Panc1 (cell line): Measurements from ENCODE around the gene STK32C.

ENCODE experiments used
- POLR2AphosphoS5 ChIP-seq: IDR thresholded peaks from 2 replicates; pipeline ENCODE4 v1.6.1; 2012; ENCODE audit warnings: mild to moderate bottlenecking, low read depth, low read length, moderate library complexity
- SIN3A ChIP-seq: IDR thresholded peaks from 2 replicates; pipeline ENCODE4 v1.6.1; 2012; ENCODE audit warnings: low read depth, mild to moderate bottlenecking, low read length, moderate library complexity, borderline replicate concordance; ENCODE audit not compliant: insufficient read depth
- TCF7L2 ChIP-seq: IDR thresholded peaks from 2 replicates; pipeline ENCODE4 v1.6.1; 2011; ENCODE audit warnings: mild to moderate bottlenecking, low read depth, low read length, inconsistent platforms
- TF ChIP-seq, protein P1 (sequence below): fragments of 450-650 bp; IDR thresholded peaks from 2 replicates; pipeline ENCODE4 v1.5.1; 2017; ENCODE audit warnings: mild to moderate bottlenecking
- TF ChIP-seq, protein P2 (sequence below), 2 experiments: IDR thresholded peaks; 2 replicates each; pipeline ENCODE4 v1.6.1; 2011 to 2012; ENCODE audit warnings: low read depth in 2 of 2, control low read depth in 1 of 2, low read length in 1 of 2, mild to moderate bottlenecking in 1 of 2, moderate library complexity in 1 of 2; ENCODE audit not compliant: insufficient read depth in 1 of 2

DNA sequence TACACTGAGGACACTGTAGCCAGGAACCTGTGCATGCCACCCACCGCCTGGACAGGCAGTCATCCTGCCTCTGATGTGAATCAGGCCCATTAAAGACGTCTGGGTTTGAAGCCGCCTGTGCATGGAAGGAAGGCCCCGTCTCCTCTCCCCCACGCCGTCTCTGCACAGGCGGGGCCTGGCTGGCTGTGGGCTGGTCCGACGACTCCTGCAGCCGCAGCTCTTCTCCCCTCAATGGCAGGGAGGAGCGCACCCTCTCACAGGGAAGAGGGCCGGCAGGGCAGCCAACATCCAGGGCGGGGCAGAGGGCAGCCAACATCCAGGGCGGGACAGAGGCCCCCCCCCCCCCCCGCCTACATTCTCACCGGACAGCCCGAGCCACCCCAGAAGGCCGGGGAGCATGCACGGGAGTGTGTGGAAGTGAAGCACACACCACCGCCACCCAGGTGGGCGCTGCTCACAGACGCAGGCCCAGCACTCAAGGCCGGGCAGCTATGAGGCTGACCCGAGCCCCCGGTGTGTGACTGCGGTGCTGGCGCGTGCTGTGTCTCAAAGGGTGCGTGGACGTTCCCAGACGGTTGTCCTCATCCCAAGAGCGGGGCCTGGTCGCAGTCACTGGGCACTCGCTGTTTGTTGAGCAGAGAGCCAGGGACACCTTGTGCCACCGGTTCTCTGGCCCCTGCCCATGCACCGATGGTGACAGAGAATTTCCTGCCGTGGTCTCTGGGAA is 101.9 kb downstream of the STK32C start:
- TF ChIP-seq, protein P1, sequence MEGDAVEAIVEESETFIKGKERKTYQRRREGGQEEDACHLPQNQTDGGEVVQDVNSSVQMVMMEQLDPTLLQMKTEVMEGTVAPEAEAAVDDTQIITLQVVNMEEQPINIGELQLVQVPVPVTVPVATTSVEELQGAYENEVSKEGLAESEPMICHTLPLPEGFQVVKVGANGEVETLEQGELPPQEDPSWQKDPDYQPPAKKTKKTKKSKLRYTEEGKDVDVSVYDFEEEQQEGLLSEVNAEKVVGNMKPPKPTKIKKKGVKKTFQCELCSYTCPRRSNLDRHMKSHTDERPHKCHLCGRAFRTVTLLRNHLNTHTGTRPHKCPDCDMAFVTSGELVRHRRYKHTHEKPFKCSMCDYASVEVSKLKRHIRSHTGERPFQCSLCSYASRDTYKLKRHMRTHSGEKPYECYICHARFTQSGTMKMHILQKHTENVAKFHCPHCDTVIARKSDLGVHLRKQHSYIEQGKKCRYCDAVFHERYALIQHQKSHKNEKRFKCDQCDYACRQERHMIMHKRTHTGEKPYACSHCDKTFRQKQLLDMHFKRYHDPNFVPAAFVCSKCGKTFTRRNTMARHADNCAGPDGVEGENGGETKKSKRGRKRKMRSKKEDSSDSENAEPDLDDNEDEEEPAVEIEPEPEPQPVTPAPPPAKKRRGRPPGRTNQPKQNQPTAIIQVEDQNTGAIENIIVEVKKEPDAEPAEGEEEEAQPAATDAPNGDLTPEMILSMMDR = no peak
- TF ChIP-seq POLR2AphosphoS5 (no peak), TCF7L2 (no peak), SIN3A (no peak)
- TF ChIP-seq, protein P2, sequence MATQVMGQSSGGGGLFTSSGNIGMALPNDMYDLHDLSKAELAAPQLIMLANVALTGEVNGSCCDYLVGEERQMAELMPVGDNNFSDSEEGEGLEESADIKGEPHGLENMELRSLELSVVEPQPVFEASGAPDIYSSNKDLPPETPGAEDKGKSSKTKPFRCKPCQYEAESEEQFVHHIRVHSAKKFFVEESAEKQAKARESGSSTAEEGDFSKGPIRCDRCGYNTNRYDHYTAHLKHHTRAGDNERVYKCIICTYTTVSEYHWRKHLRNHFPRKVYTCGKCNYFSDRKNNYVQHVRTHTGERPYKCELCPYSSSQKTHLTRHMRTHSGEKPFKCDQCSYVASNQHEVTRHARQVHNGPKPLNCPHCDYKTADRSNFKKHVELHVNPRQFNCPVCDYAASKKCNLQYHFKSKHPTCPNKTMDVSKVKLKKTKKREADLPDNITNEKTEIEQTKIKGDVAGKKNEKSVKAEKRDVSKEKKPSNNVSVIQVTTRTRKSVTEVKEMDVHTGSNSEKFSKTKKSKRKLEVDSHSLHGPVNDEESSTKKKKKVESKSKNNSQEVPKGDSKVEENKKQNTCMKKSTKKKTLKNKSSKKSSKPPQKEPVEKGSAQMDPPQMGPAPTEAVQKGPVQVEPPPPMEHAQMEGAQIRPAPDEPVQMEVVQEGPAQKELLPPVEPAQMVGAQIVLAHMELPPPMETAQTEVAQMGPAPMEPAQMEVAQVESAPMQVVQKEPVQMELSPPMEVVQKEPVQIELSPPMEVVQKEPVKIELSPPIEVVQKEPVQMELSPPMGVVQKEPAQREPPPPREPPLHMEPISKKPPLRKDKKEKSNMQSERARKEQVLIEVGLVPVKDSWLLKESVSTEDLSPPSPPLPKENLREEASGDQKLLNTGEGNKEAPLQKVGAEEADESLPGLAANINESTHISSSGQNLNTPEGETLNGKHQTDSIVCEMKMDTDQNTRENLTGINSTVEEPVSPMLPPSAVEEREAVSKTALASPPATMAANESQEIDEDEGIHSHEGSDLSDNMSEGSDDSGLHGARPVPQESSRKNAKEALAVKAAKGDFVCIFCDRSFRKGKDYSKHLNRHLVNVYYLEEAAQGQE (IDR thresholded peaks at IDR 0.05; ENCODE audit: insufficient read depth in 1 of 2, low read depth in 2 of 2, low read length in 1 of 2) = no peak
